Dedifferentiated amniotic fluid mesenchymal stem cell (primary cell): ENCODE results near the gene AP2A2.
"Not testable (repeated sequence)": the region's sequence is repeated elsewhere in the genome, so short reads cannot be mapped to it uniquely, and the experiment has no call there.

ENCODE experiments used
- DNase-seq: peaks from one replicate; pipeline ENCODE4 v3.0.0-alpha.2; 2016; ENCODE audit errors: extremely low spot score

Gene AP2A2

GRCh38 chr11:954392-955153 lies 28.9 kb downstream of the AP2A2 start:
- DNase-seq: no peak

DNA sequence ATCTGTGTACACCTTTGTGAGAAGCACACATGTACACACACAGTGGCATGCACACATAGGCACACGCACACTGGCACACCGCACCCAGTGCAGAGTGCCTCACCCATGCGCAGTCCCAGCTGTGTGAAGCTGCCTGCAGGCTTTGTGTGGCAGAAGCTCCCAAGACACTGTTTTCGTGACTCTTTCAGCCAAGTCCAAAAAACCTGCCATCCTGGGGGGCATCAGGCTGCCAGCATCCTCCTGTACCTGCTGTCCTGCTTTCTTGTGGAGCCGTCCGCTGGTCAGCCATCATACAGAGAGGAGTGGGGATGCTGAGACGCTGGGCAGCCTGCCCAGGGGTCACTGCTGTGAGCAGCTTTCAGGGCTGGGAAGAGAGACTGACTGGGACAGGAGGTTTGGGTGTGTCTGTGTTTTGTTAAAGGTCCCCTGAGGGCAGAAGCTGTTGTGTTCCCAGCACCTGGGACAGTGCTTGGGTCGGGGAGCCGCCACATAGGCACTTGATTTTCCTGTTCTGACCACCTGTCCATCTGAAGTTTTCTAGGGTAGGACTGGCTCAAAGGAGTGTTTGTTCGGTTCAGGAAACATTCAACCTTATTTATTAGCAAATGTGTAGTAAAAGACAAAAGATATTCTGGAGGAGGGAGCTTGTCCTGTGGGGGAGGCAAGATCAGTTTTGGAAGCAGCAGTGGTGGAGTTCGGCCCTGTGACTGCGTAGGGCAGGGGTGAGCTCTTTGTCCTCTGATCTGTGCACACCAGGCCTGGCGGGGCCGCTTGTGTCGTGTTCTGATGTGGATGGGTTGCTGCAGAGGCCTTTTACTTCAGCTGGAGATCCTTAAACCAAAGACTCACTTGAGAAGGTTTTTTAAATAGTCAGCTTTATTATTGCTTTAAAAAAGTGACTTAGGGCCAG lies 29.7 kb downstream of the AP2A2 start:
- DNase-seq: no peak

GRCh38 chr11:957212-957920 lies 31.7 kb downstream of the AP2A2 start:
- DNase-seq: no peak

- DNase-seq: no peak
Measured at GRCh38 chr11:958101-958500, 32.4 kb downstream of the AP2A2 start.

DNA sequence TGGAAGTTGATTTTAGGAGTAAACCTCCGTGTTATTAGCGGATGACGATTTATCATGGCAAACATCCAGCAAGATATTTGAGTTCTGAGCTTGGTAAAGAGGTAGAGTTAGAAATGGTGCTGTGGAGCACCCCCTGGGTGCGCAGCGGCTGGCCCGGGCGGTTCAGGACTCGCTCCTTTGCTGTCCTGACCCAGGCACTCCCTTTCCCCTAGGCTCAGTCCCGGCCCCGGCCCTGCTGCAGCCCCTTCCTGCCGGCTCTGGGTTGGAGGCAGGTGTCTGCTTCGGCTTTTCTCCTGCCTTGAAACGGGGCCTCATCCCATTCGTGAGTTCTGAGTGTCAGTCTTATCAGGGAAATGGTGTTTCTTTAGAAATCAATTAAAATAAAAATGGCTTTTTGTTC lies 33.4 kb downstream of the AP2A2 start:
- DNase-seq: no peak

- no peak for DNase-seq
Measured at GRCh38 chr11:959608-960007, 33.9 kb downstream of the AP2A2 start.

- not testable (repeated sequence) for DNase-seq
Measured at GRCh38 chr11:961310-961920, 35.7 kb downstream of the AP2A2 start.

DNA sequence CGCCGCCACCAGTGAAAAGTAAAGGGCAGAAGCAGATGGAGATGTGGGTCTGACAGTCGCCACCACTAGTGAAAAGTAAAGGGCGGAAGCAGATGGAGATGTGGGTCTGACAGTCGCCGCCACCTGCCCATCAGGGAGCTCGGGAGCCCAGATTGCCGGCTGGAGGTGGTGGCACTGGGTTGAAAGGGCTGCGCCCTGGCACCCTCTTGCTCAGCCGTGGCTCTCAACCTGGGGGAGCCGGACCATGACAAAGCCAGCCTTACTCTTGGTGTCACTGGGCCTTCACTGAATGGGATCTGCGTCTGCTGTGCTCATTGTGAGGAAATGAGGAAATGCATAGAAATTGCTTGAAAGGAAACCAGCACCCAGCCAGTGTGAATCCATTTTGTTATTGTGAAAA lies 36.3 kb downstream of the AP2A2 start:
- DNase-seq: no peak

DNA sequence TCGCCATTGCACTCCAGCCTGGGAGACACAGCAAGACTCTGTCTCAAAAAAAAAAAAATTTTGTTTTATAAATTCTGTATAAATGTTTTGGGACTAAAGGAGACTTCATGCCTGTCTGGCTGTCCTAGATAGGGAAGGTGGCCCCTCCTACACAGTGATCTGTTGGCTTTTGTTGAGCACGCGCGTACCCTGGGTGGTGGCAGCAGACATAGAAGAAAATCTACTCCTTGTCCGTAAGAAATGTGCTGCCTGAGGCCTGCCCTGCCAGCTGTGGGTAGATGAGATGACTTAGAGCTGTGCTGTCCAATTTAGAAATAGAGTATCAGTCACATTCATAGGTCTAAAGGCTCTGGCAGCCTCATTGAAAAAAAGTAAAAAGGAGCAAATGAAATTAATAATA lies 37.0 kb downstream of the AP2A2 start:
- DNase-seq: no peak

DNA sequence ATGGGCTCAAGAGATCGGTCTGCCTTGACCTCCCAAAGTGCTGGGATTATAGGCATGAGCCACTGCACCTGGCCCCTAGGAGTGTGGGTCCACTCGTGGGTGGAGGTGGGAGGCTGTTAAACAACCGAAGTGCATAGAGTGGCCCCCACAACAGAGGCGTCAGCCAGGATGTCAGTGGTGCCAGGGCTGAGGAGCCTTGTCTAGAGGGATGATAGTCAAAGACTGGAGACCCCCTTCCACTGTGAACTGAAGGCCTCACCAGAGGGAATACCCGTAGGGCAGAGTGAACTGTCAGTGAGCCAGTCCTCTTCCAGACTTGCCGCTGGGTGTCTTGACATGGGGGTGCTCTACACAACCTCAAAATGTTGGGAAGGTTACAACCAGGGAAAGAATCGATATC lies 38.2 kb downstream of the AP2A2 start:
- DNase-seq: no peak

DNA sequence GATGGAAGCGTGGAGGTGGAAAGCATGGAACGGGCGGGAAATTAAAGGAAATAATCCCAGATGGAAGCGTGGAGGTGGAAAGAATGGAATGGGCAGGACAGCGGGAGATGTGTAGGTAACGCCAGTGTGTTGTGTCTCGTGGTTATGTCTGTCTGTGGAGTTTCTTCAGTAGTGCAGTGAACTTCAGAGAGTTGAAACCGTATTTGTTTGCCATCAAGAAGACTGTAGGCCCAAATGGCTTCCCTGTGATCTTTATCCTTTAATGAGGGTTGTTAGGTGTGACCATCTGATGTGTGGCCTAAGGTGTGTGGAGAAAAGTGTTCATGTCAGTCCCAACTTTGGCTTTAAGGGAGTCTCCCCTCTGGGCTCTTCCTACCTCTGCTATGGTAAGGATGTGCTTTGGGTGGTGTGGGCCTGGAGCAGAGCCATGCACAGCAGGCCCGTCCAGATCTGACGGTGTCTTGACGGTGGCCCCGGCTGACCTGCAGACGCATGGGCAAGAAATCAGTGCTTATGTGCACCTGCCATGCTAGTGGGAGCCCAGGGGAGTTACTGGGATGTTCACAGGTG lies 39.6 kb downstream of the AP2A2 start:
- no peak for DNase-seq

GRCh38 chr11:967995-968751 lies 42.5 kb downstream of the AP2A2 start:
- DNase-seq: no peak

DNA sequence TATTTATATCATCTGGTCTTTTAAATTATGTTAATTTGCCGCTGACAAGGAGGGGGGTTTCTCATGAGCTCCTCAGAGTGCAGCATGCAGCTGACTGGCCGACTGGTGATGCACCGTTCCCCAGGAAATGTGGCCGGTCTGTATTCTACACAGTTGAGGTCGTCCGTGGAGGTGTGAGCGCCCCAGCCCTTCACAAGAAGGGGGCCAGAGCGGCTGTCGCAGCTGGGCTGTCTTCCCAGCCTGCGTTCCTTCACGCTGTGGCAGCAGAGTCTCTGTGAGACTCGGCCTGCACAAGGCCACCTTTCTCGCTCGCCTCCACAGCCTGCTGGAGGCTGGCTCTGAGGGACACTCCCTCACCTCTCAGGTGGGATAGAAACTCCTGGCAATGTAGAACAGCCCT lies 43.2 kb downstream of the AP2A2 start:
- no peak for DNase-seq

GRCh38 chr11:969651-970205 lies 44.1 kb downstream of the AP2A2 start:
- no peak for DNase-seq

GRCh38 chr11:970319-970871 lies 44.7 kb downstream of the AP2A2 start:
- DNase-seq: no peak

DNA sequence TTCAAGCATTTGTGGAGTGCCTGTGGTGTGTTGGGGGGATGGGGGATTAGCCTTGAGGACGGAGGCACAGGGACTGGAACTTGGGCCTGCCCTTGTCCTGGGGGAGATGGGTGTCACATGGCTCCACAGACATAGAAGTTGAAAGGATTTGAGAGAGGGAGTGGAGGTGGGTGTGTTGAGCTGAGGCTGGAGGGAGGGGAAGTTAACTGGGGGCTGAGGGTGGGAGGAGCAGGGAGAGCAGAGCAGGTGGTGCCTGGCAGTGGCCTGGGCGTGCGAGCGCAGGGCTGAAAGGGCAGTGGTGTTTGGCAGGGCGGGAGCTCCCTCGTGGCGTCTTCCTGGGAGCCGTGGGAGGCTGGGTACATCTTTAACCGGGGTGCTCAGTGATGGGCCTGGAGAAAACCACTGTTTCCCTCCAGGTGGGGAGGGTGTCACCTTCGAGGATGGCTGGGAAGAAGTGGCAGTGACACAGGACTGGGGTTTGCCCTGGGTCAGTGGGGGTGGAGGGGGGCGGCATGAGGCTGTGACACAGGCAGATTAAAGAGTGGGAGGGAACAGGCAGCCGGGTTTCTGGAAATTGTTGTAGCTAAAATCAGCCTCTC lies 45.5 kb downstream of the AP2A2 start:
- no peak for DNase-seq

DNA sequence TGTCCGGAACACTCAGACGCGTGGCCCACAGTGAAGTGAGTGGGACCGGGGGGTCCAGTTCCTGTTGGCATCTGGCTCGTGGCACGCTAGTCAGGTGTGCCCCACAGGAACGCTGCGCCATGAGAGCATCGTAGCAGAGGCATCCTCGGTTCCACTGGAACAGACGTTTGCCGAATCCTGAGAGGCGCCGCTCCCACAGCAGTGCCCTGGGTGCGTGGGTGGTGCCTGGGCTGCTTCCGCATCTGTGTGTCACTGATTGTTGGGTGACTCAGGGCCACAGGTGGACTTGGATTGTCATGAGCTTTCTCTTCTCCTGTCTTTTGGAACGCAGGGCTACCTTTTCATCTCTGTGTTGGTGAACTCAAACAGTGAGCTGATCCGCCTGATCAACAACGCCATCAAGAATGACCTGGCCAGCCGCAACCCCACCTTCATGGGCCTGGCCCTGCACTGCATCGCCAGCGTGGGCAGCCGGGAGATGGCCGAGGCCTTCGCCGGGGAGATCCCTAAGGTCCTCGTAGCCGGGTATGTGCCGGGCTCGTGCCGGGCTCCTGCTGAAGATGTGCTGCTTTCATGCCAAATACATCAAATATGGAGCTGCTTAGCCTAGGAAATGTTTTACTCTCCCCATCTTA lies 46.2 kb downstream of the AP2A2 start:
- DNase-seq: no peak

DNA sequence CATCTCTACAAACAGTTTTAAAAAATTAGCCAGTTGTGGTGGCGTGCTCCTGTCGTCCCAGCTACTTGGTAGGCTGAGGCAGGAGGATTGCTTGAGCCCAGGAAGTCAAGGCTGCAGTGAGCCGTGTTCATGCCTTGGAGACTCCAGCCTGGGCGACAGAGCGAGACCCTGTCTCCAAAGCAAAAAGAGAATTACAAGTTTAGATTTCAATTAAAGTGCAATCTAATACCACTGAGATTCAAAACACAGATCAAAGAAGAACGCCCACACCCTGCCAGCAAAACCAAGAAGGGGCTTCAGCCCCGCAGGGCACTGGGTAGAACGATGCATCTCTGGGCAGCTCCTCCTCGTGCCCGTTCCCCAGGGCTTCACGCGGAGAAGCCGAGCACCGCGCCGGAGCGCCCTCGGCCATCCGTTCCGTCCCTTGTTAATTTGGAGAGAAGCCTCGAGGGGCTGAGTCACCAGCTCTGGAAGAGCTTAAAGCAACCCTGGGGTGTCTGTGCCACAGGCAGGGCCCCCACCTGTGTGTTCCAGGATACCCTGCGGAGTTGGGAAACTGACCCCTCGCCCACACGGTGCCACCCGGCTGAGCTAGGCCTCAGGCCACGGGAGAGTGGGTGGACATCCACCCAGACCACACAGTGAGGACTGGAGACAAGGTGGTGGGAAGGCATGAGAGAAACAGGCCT lies 47.0 kb downstream of the AP2A2 start:
- no peak for DNase-seq

- no peak for DNase-seq
Measured at GRCh38 chr11:973237-973636, 47.6 kb downstream of the AP2A2 start.
